GM20000 (cell line): ENCODE measurements around the gene CDH23.

ENCODE experiments used
- DNase-seq: peaks from one replicate; pipeline ENCODE4 v3.0.0; 2012; ENCODE audit warnings: low spot score
- TF ChIP-seq, protein P1 (sequence below): IDR thresholded peaks from 2 replicates; pipeline ENCODE4 v1.5.1; 2012; ENCODE audit warnings: mild to moderate bottlenecking, control low read depth; ENCODE audit errors: extremely low read depth, missing control alignments

The CDH23 gene

GRCh38 chr10:71611131-71611530 lies 214.4 kb downstream of the CDH23 start:
- TF ChIP-seq, protein P1, sequence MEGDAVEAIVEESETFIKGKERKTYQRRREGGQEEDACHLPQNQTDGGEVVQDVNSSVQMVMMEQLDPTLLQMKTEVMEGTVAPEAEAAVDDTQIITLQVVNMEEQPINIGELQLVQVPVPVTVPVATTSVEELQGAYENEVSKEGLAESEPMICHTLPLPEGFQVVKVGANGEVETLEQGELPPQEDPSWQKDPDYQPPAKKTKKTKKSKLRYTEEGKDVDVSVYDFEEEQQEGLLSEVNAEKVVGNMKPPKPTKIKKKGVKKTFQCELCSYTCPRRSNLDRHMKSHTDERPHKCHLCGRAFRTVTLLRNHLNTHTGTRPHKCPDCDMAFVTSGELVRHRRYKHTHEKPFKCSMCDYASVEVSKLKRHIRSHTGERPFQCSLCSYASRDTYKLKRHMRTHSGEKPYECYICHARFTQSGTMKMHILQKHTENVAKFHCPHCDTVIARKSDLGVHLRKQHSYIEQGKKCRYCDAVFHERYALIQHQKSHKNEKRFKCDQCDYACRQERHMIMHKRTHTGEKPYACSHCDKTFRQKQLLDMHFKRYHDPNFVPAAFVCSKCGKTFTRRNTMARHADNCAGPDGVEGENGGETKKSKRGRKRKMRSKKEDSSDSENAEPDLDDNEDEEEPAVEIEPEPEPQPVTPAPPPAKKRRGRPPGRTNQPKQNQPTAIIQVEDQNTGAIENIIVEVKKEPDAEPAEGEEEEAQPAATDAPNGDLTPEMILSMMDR: no peak
- no peak for DNase-seq

DNA sequence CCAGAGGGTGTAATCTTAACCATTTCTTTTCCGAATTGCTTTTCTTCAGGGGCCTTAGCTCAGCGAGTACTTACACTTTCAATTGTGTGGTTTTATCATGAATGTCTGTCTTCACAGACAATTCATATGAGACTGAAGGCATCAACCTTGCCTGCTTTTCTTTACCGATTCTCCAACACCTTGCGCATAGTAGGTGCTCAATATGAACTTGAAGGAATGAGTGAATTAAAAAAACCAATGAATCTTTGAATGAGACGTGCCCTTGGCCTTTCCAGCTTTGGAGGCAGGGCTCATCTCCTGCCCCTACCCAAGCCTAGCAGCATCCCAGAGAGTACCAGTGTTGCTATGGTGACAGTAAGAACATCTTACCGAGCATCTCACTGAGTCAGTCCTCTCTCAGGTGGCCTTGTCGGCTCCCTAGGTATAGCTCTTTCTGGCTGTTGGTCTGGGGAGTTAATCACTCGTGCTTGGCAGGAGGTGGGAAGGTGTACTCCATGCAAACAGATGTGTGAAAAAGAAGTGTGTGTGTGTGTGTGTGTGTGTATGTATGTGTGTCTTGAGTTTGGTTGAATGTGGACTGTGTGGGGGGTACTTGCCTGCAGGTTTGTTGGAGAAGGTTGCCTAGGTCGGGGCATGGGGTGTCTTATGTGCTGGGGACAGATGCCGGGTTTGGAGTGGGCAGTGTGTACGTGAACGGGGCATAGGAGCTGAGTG lies 215.1 kb downstream of the CDH23 start:
- no peak for DNase-seq
- TF ChIP-seq, protein P1: no peak

GRCh38 chr10:71613261-71613777 lies 216.6 kb downstream of the CDH23 start:
- TF ChIP-seq, protein P1: no peak
- DNase-seq: no peak

- TF ChIP-seq, protein P1: no peak
- DNase-seq: no peak
These were observed 217.2 kb downstream of the CDH23 start for GRCh38 chr10:71613877-71614276.

DNA sequence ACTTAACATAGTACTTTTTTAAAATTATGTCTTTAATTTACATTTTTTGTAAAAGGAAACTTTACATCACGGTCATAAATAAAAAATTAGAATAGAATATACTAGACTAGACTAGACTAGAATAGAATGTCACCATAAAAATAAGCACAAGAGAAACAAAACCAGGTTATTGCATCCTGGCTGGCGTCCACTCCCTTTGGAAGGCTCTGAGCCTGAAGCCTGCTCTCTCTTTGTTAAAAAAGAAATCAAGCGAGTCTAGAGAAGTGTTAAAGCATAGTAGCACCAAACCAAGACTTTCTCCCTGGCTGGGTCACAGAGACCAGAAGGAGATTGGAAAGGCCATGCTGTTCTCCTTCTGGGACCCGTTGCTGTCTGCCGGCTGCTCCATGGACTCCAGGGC lies 218.2 kb downstream of the CDH23 start:
- DNase-seq: no peak
- TF ChIP-seq, protein P1: no peak

- TF ChIP-seq, protein P1: no peak
- no peak for DNase-seq
These were observed 219.0 kb downstream of the CDH23 start for GRCh38 chr10:71615538-71616329.
